Panc1 (cell line): ENCODE data around the gene BNIP5. TPM values are rescaled to one million over a fixed set of nuclear protein-coding genes. Genes with fewer than 3 reads are reported as not detected.

Experiments
- ATAC-seq: fragments of 200-7000 bp; cut with Tn5 transposase; 2 replicates; pipeline ENCODE4 v1.9.1; 2020; ENCODE audit warnings: mild to moderate bottlenecking, moderate library complexity
- BruUV-seq: library from RNA; stranded (reverse); fragments of 400-500 nt; replicated peaks from 2 replicates; lab custom pipeline; 2021; lab: Mats Ljungman, UMichigan
- CTCF ChIA-PET: fragments of 300-600 bp; sonication (Branson Sonifier 250); formaldehyde crosslinking; loops from one replicate; lab custom pipeline; 2022; ENCODE audit warnings: antibody characterized with exemption; lab: Charles Lee
- POLR2A ChIA-PET: fragments of 300-600 bp; sonication (Branson Sonifier 250); formaldehyde crosslinking; loops from one replicate; lab custom pipeline; 2022; ENCODE audit warnings: antibody characterized with exemption; lab: Charles Lee
- DNase-seq: peaks from one replicate; pipeline ENCODE4 v3.0.0-alpha.2; 2010; ENCODE audit warnings: low read depth, low spot score
- H3K27ac ChIP-seq: 2 replicates; pipeline ENCODE4 v1.5.1; 2011; ENCODE audit warnings: mild to moderate bottlenecking, low read length, inconsistent platforms
- H3K27me3 ChIP-seq: fragments of 200-500 bp; sonication (Bioruptor generic); 2 replicates; pipeline ENCODE4 v1.6.0; 2014; ENCODE audit warnings: low read length, inconsistent platforms; ENCODE audit not compliant: control insufficient read depth, insufficient read depth
- H3K36me3 ChIP-seq: fragments of 200-500 bp; sonication (Bioruptor generic); 2 replicates; pipeline ENCODE4 v1.5.1; 2014; ENCODE audit warnings: inconsistent platforms, mild to moderate bottlenecking, low read length, moderate library complexity; ENCODE audit not compliant: control insufficient read depth, insufficient read depth
- H3K4me1 ChIP-seq: 2 replicates; pipeline ENCODE4 v1.5.1; 2011; ENCODE audit warnings: inconsistent platforms, mild to moderate bottlenecking, low read length, moderate library complexity; ENCODE audit not compliant: control insufficient read depth, insufficient read depth
- H3K4me3 ChIP-seq, 2 experiments: 2 replicates each; pipeline ENCODE4 v1.5.1; 2011 to 2012; ENCODE audit warnings: low read depth in 2 of 2, low read length in 2 of 2, mild to moderate bottlenecking in 2 of 2, inconsistent platforms in 1 of 2, moderate library complexity in 1 of 2
- H3K9me3 ChIP-seq: fragments of 200-500 bp; sonication (Bioruptor generic); 2 replicates; pipeline ENCODE4 v1.5.1; 2014; ENCODE audit warnings: low read depth, mild to moderate bottlenecking, inconsistent platforms, low read length, moderate library complexity; ENCODE audit not compliant: control insufficient read depth, insufficient read depth
- CTCF ChIP-seq: fragments of 450-650 bp; IDR thresholded peaks from 2 replicates; pipeline ENCODE4 v1.5.1; 2017; ENCODE audit warnings: mild to moderate bottlenecking
- POLR2AphosphoS5 ChIP-seq: IDR thresholded peaks from 2 replicates; pipeline ENCODE4 v1.6.1; 2012; ENCODE audit warnings: mild to moderate bottlenecking, low read depth, low read length, moderate library complexity
- REST ChIP-seq, 2 experiments: IDR thresholded peaks; 2 replicates each; pipeline ENCODE4 v1.6.1; 2011 to 2012; ENCODE audit warnings: low read depth in 2 of 2, control low read depth in 1 of 2, low read length in 1 of 2, mild to moderate bottlenecking in 1 of 2, moderate library complexity in 1 of 2; ENCODE audit not compliant: insufficient read depth in 1 of 2
- SIN3A ChIP-seq: IDR thresholded peaks from 2 replicates; pipeline ENCODE4 v1.6.1; 2012; ENCODE audit warnings: low read depth, mild to moderate bottlenecking, low read length, moderate library complexity, borderline replicate concordance; ENCODE audit not compliant: insufficient read depth
- TCF7L2 ChIP-seq: IDR thresholded peaks from 2 replicates; pipeline ENCODE4 v1.6.1; 2011; ENCODE audit warnings: mild to moderate bottlenecking, low read depth, low read length, inconsistent platforms
- in situ Hi-C: cut with HindIII; loops from 2 replicates; pipeline ENCODE4 v1.10.0; 2016; ENCODE audit warnings: low sequenced_read_pairs, low pct_unique_long_range_greater_than_20kb
- intact Hi-C: fragments of 100-400 bp; cut with micrococcal nuclease; formaldehyde crosslinking; loops from one replicate; pipeline ENCODE4 v1.10.0; 2022; ENCODE audit not compliant: unreplicated experiment
- total RNA-seq: library from RNA; stranded (reverse); gene quantifications from one replicate; pipeline ENCODE4 v1.2.1, GENCODE V29; 2021; ENCODE audit not compliant: unreplicated experiment

BNIP5 gene
- total RNA-seq, 1 experiment from 2014 or later, result not detected

- Histone ChIP-seq H3K27ac (no peak overlapping the region), H3K36me3 (no peaks in the 10 kb centered on the region), H3K4me1 (no peaks in the 10 kb centered on the region; the same call in 1 of the 2 replicates), H3K27me3 (no peaks in the 10 kb centered on the region), H3K4me3 (no peak overlapping the region), H3K9me3 (no peaks in the 10 kb centered on the region)
- in situ Hi-C loops, result no loop called here
- CTCF ChIA-PET, result no interaction called here
- intact Hi-C loops, result no loop called here
- no peak for DNase-seq
- no peak for ATAC-seq
- no peak for TF ChIP-seq SIN3A
- TF ChIP-seq TCF7L2, result no peak
- TF ChIP-seq REST (IDR thresholded peaks at IDR 0.05; ENCODE audit: insufficient read depth in 1 of 2, low read depth in 2 of 2, low read length in 1 of 2), result no peak
- BruUV-seq, result no TSS peak
- POLR2A ChIA-PET, result no interaction called here
Measured at GRCh38 chr6:36383606-36384005, 46.9 kb upstream of the BNIP5 start.

GRCh38 chr6:36382976-36383375 lies 46.3 kb upstream of the BNIP5 start:
- Histone ChIP-seq H3K27me3 (no peaks in the 10 kb centered on the region), H3K4me3 (no peak overlapping the region), H3K4me1 (no peaks in the 10 kb centered on the region; the same call in 1 of the 2 replicates), H3K36me3 (no peaks in the 10 kb centered on the region), H3K27ac (no peak overlapping the region), H3K9me3 (no peaks in the 10 kb centered on the region)
- no peak for ATAC-seq
- BruUV-seq, result no TSS peak
- intact Hi-C loops (no loop called here), in situ Hi-C loops (no loop called here)
- CTCF ChIA-PET, result no interaction called here
- DNase-seq, result no peak
- TF ChIP-seq TCF7L2 (no peak), POLR2AphosphoS5 (no peak), CTCF (no peak), REST (IDR thresholded peaks at IDR 0.05; ENCODE audit: insufficient read depth in 1 of 2, low read depth in 2 of 2, low read length in 1 of 2) (no peak), SIN3A (no peak)
- POLR2A ChIA-PET, result no interaction called here
